ENCODE measurements around the gene HMCN2. TPM values are rescaled to one million over a fixed set of nuclear protein-coding genes. Genes with fewer than 3 reads are reported as not detected.

The HMCN2 gene
- total RNA-seq, 1 donor from 2014 or later: 0.15 TPM

DNA sequence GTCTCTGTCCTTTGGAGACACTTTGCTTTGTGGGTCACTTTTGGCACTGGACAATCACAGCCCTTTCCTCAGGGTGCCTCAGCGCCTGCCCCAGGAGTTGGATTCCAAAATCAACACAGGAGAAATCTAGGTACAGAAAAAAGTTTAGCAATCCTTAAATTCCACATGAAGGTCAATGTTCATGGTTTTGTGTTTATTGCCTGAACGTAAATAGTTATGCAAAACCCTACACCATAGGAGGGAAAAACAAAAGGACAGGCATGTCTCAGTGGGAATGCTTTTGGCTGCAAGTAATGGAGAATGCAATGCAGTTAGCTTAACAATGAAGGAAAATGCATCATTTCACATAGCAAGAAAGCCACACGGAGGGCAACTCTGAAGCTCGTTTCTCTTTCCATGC is 6.5 kb upstream of the HMCN2 start:
- DNase-seq (ENCODE audit: low spot score): no peak
- no peak overlapping the region for H3K27ac ChIP-seq
- no peaks in the 10 kb centered on the region for H3F3A ChIP-seq (ENCODE audit: low read depth)
- TF ChIP-seq EZH2 (IDR thresholded peaks at IDR 0.05) (no peak), CTCF (IDR thresholded peaks at IDR 0.05) (no peak), EZH2phosphoT487 (IDR thresholded peaks at IDR 0.05) (no peak)
- H3K27me3 ChIP-seq: peaks cover 3% of the 10 kb centered on the region
- no peaks in the 10 kb centered on the region for H3K36me3 Mint-ChIP-seq
- H3K9ac ChIP-seq: no peak overlapping the region
- no peak overlapping the region for H3K27ac Mint-ChIP-seq
- no peaks in the 10 kb centered on the region for H3K9me3 Mint-ChIP-seq
- H3K4me2 ChIP-seq: no peak overlapping the region
- no peaks in the 10 kb centered on the region for H3K79me2 ChIP-seq (ENCODE audit: low read depth)
- no peaks in the 10 kb centered on the region for H4K20me1 ChIP-seq (ENCODE audit: low read depth)
- H3K4me3 ChIP-seq: no peak overlapping the region
- H2AFZ ChIP-seq (replicated peaks): no peak overlapping the region
- no peak overlapping the region for H3K4me3 Mint-ChIP-seq
- peaks cover 2% of the 10 kb centered on the region for H3K4me1 Mint-ChIP-seq
- H3K9me3 ChIP-seq (ENCODE audit: low read depth): no peaks in the 10 kb centered on the region
- no peaks in the 10 kb centered on the region for H3K36me3 ChIP-seq
- peaks cover 29% of the 10 kb centered on the region for H3K27me3 Mint-ChIP-seq (ENCODE audit: insufficient read depth, low read depth)
- no peaks in the 10 kb centered on the region for H3K4me1 ChIP-seq

- no peaks in the 10 kb centered on the region for H3K9me3 Mint-ChIP-seq
- H2AFZ ChIP-seq (replicated peaks): no peak overlapping the region
- H3K27me3 Mint-ChIP-seq (ENCODE audit: insufficient read depth, low read depth): peaks cover 40% of the 10 kb centered on the region
- peaks cover 24% of the 10 kb centered on the region for H3K27me3 ChIP-seq
- H4K20me1 ChIP-seq (ENCODE audit: low read depth): no peaks in the 10 kb centered on the region
- DNase-seq (ENCODE audit: low spot score): no peak
- H3K36me3 Mint-ChIP-seq: no peaks in the 10 kb centered on the region
- TF ChIP-seq EZH2phosphoT487 (IDR thresholded peaks at IDR 0.05): no peak
- no peak overlapping the region for H3K27ac Mint-ChIP-seq
- peaks cover 2% of the 10 kb centered on the region for H3K4me1 Mint-ChIP-seq
- no peaks in the 10 kb centered on the region for H3K36me3 ChIP-seq
- H3F3A ChIP-seq (ENCODE audit: low read depth): peaks cover 4% of the 10 kb centered on the region
- no peak overlapping the region for H3K27ac ChIP-seq
- no peaks in the 10 kb centered on the region for H3K9me3 ChIP-seq (ENCODE audit: low read depth)
- H3K4me1 ChIP-seq: peaks cover 9% of the 10 kb centered on the region
- H3K4me2 ChIP-seq: no peak overlapping the region
- H3K9ac ChIP-seq: no peak overlapping the region
- H3K79me2 ChIP-seq (ENCODE audit: low read depth): no peaks in the 10 kb centered on the region
- H3K4me3 Mint-ChIP-seq: no peak overlapping the region
- H3K4me3 ChIP-seq: no peak overlapping the region
Observed at GRCh38 chr9:130260816-130261765, 4.5 kb upstream of the HMCN2 start.

DNA sequence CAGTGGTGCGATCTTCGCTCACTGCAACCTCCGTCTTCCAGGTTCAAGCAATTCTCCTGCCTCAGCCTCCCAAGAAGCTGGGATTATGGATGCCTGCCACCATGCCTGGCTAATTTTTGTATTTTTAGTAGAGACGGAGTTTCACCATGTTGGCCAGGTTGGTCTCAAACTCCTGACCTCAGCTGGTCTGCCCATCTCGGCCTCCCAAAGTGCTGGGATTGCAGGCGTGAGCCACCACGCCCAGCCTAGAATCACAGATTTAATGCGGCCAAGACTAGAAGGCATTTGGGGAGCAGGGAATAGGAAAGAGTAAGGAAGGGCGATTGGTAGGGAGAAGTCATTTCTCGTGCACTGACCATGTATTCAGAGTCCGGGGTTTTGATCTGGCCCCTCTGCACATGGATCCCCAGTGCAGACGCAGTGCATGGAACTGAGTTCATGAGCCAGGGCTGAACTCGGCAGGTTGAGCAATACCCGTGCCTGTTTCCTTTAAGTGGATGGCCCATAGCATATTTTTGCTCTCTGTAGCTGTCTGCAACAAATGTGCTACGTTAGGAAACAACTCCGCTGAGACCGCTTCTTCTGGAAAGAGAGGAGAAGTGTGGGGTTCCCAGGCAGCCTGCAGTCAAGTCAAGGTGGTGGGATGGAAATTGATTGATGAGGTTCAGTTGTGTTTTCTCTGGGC is 3.4 kb upstream of the HMCN2 start:
- Histone ChIP-seq H3K4me1 (peaks cover 16% of the 10 kb centered on the region), H4K20me1 (ENCODE audit: low read depth) (no peaks in the 10 kb centered on the region), H3F3A (ENCODE audit: low read depth) (peaks cover 12% of the 10 kb centered on the region), H3K79me2 (ENCODE audit: low read depth) (no peaks in the 10 kb centered on the region), H3K9me3 (ENCODE audit: low read depth) (no peaks in the 10 kb centered on the region), H3K27me3 (peaks cover 35% of the 10 kb centered on the region), H3K4me3 (no peak overlapping the region), H2AFZ (replicated peaks) (no peak overlapping the region), H3K4me2 (no peak overlapping the region), H3K36me3 (no peaks in the 10 kb centered on the region), H3K9ac (no peak overlapping the region), H3K27ac (no peak overlapping the region)
- no peak for DNase-seq (ENCODE audit: low spot score)
- Mint-ChIP-seq H3K4me3 (no peak overlapping the region), H3K4me1 (peaks cover 4% of the 10 kb centered on the region), H3K9me3 (no peaks in the 10 kb centered on the region), H3K27me3 (ENCODE audit: insufficient read depth, low read depth) (peaks cover 50% of the 10 kb centered on the region), H3K27ac (no peak overlapping the region), H3K36me3 (no peaks in the 10 kb centered on the region)
- TF ChIP-seq EZH2 (IDR thresholded peaks at IDR 0.05): no peak
- TF ChIP-seq CTCF (IDR thresholded peaks at IDR 0.05): no peak
- no peak for TF ChIP-seq EZH2phosphoT487 (IDR thresholded peaks at IDR 0.05)

Data from neural progenitor cell (in vitro differentiated cells).